OCI-LY7 (cell line): Measurements from ENCODE around the gene ZNRD2. TPM values are rescaled to one million over a fixed set of nuclear protein-coding genes. Genes with fewer than 3 reads are reported as not detected.

ENCODE experiments used
- BruUV-seq: library from RNA; stranded (reverse); fragments of 400-500 nt; replicated peaks from 2 replicates; lab custom pipeline; 2021; lab: Mats Ljungman, UMichigan
- CTCF ChIA-PET: fragments of 300-600 bp; sonication (Branson Sonifier 250); formaldehyde crosslinking; loops from one replicate; lab custom pipeline; 2022; ENCODE audit warnings: antibody characterized with exemption; ENCODE audit not compliant: unreplicated experiment; lab: Charles Lee
- POLR2A ChIA-PET: fragments of 300-600 bp; sonication (Branson Sonifier 250); formaldehyde crosslinking; loops from one replicate; lab custom pipeline; 2022; ENCODE audit warnings: antibody characterized with exemption; lab: Charles Lee
- DNase-seq: peaks from one replicate; pipeline ENCODE4 v3.0.0-alpha.2; 2015; ENCODE audit warnings: low spot score
- H2AFZ ChIP-seq: fragments of 200-600 bp; sonication (generic), shearing (Covaris generic); 2 replicates; pipeline ENCODE4 v1.6.1; 2014; ENCODE audit warnings: mild to moderate bottlenecking, antibody characterized with exemption, low read length, moderate library complexity
- H3K27ac ChIP-seq: fragments of 200-600 bp; sonication (generic); 2 replicates; pipeline ENCODE4 v1.5.1; 2014; ENCODE audit warnings: mixed run types, low read depth, mild to moderate bottlenecking, moderate library complexity, low read length, inconsistent platforms; ENCODE audit not compliant: poor library complexity, severe bottlenecking
- H3K36me3 ChIP-seq: fragments of 200-600 bp; sonication (generic); 2 replicates; pipeline ENCODE4 v1.6.1; 2014; ENCODE audit warnings: mild to moderate bottlenecking, antibody characterized with exemption, low read length, moderate library complexity, mixed read lengths; ENCODE audit not compliant: insufficient read depth
- H3K4me1 ChIP-seq: fragments of 200-600 bp; sonication (generic); 2 replicates; pipeline ENCODE4 v1.5.1; 2014; ENCODE audit warnings: mild to moderate bottlenecking, low read length; ENCODE audit not compliant: insufficient read depth, poor library complexity, severe bottlenecking
- H3K4me2 ChIP-seq: fragments of 200-600 bp; sonication (generic); 2 replicates; pipeline ENCODE4 v1.6.1; 2014; ENCODE audit warnings: mild to moderate bottlenecking, low read length
- H3K4me3 ChIP-seq: fragments of 200-600 bp; sonication (generic); 2 replicates; pipeline ENCODE4 v1.5.1; 2014; ENCODE audit warnings: mild to moderate bottlenecking, low read depth, low read length; ENCODE audit not compliant: poor library complexity, severe bottlenecking
- H3K79me2 ChIP-seq: fragments of 200-600 bp; sonication (generic); 2 replicates; pipeline ENCODE4 v1.6.1; 2016; ENCODE audit warnings: low read depth, mild to moderate bottlenecking, low read length, moderate library complexity, mixed read lengths; ENCODE audit not compliant: insufficient read depth
- H3K9me2 ChIP-seq: fragments of 200-600 bp; sonication (generic); 2 replicates; pipeline ENCODE4 v1.6.1; 2016; ENCODE audit warnings: mild to moderate bottlenecking, low read length, mixed read lengths; ENCODE audit not compliant: insufficient read depth
- H3K9me3 ChIP-seq: fragments of 200-600 bp; sonication (generic); 2 replicates; pipeline ENCODE4 v1.6.1; 2014; ENCODE audit warnings: mild to moderate bottlenecking, mixed run types, low read length, mixed read lengths
- H4K20me1 ChIP-seq: fragments of 200-600 bp; sonication (generic); 2 replicates; pipeline ENCODE4 v1.6.1; 2014; ENCODE audit warnings: mild to moderate bottlenecking, antibody characterized with exemption, low read length, moderate library complexity, mixed read lengths; ENCODE audit not compliant: insufficient read depth
- CTCF ChIP-seq: fragments of 200-600 bp; sonication (generic); conservative IDR thresholded peaks from 2 replicates; pipeline ENCODE4 v1.5.1; 2014; ENCODE audit warnings: mild to moderate bottlenecking, antibody characterized with exemption, low read length, moderate library complexity, mixed read lengths
- EZH2phosphoT487 ChIP-seq: fragments of 200-600 bp; sonication (generic); IDR thresholded peaks from 2 replicates; pipeline ENCODE4 v1.6.1; 2018; ENCODE audit warnings: low read depth, borderline replicate concordance, mild to moderate bottlenecking, mixed run types, antibody characterized with exemption, low read length, moderate library complexity, mixed read lengths
- intact Hi-C: fragments of 100-400 bp; cut with micrococcal nuclease; formaldehyde crosslinking; loops from one replicate; pipeline ENCODE4 v1.10.0; 2022; ENCODE audit not compliant: unreplicated experiment
- total RNA-seq, 2 experiments: library from RNA; depleted of rRNA in 1 of 2; stranded (reverse); fragments of >200 nt in 1 of 2; shearing (Covaris generic) in 1 of 2; gene quantifications; 2 replicates each; pipeline ENCODE4 v1.2.3, GENCODE V29; 2014 to 2022

The ZNRD2 gene
- total RNA-seq, 2 experiments from 2014 or later = 43.4 to 60.4 TPM

GRCh38 chr11:65595543-65596281 lies 25.4 kb downstream of the ZNRD2 start, which contains the start of gene KCNK7:
Gene KCNK7, minus strand, starts transcription at chr11:65595800. Its CDS starts 28 bp downstream, at chr11:65595772.
- no peaks in the 10 kb centered on the region for H3K9me3 ChIP-seq
- H3K79me2 ChIP-seq = no peaks in the 10 kb centered on the region
- H3K27ac ChIP-seq = no peak within 1 kb of the TSS
- no peaks in the 10 kb centered on the region for H3K9me2 ChIP-seq
- no peak for DNase-seq
- CTCF ChIA-PET = no interaction called here
- no peaks in the 10 kb centered on the region for H3K4me1 ChIP-seq
- intact Hi-C loops = no loop called here
- H3K36me3 ChIP-seq = peaks cover 19% of the 10 kb centered on the region; the same call in 1 of the 2 replicates
- BruUV-seq = no TSS peak
- POLR2A ChIA-PET = no interaction called here
- no peak within 1 kb of the TSS for H3K4me2 ChIP-seq
- TF ChIP-seq EZH2phosphoT487 = no peak
- no peak for TF ChIP-seq CTCF
- no peaks in the 10 kb centered on the region for H4K20me1 ChIP-seq
- H2AFZ ChIP-seq = no peak within 1 kb of the TSS
- no peak within 1 kb of the TSS for H3K4me3 ChIP-seq

- Histone ChIP-seq H3K4me1 (no peaks in the 10 kb centered on the region), H4K20me1 (no peaks in the 10 kb centered on the region), H3K27ac (no peak overlapping the region), H3K9me3 (no peaks in the 10 kb centered on the region), H3K9me2 (no peaks in the 10 kb centered on the region), H3K79me2 (no peaks in the 10 kb centered on the region), H3K4me3 (no peak overlapping the region), H3K4me2 (no peak overlapping the region), H2AFZ (no peak overlapping the region), H3K36me3 (peaks cover 19% of the 10 kb centered on the region; the same call in 1 of the 2 replicates)
- POLR2A ChIA-PET = no interaction called here
- no TSS peak for BruUV-seq
- intact Hi-C loops = no loop called here
- no peak for DNase-seq
- no peak for TF ChIP-seq CTCF
- no peak for TF ChIP-seq EZH2phosphoT487
- CTCF ChIA-PET = no interaction called here
Observed at GRCh38 chr11:65596520-65596919, 26.2 kb downstream of the ZNRD2 start.

GRCh38 chr11:65598258-65598699 lies 28.0 kb downstream of the ZNRD2 start:
- Histone ChIP-seq H3K4me3 (no peak overlapping the region), H3K9me3 (no peaks in the 10 kb centered on the region), H2AFZ (no peak overlapping the region), H3K4me2 (no peak overlapping the region), H3K27ac (no peak overlapping the region), H3K9me2 (no peaks in the 10 kb centered on the region), H4K20me1 (no peaks in the 10 kb centered on the region), H3K4me1 (peaks cover 8% of the 10 kb centered on the region), H3K36me3 (peaks cover 26% of the 10 kb centered on the region), H3K79me2 (no peaks in the 10 kb centered on the region)
- intact Hi-C loops = no loop called here
- ChIA-PET POLR2A (no interaction called here), CTCF (no interaction called here)
- no TSS peak for BruUV-seq
- TF ChIP-seq EZH2phosphoT487 (no peak), CTCF (no peak)
- no peak for DNase-seq
